ENCODE data around the gene NEUROD2.

NEUROD2 gene

DNA sequence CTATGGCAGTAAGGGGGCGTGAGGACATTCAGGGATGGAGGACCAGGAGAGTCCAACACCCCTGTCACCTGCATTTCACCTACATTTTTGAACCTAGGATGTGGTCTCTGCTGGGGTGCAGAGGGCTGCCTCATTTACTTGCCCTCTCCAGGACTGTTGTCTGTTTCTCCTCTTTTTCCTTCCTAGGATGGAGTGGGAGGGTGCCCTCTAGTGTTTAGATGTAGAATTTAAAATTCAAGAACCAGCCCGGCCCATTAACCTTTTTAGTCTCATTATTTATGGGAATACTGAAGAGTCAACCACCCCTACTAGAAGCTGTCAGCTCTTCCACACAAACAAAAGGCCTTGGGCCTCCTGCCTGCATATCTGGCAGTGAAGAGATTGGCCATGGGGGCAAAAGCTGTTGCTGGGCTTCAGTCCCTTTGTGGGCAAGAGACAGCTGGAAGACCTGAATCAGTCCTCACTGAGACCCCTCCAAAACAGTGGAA is 26.7 kb upstream of the NEUROD2 start:
- no peak for DNase-seq

DNA sequence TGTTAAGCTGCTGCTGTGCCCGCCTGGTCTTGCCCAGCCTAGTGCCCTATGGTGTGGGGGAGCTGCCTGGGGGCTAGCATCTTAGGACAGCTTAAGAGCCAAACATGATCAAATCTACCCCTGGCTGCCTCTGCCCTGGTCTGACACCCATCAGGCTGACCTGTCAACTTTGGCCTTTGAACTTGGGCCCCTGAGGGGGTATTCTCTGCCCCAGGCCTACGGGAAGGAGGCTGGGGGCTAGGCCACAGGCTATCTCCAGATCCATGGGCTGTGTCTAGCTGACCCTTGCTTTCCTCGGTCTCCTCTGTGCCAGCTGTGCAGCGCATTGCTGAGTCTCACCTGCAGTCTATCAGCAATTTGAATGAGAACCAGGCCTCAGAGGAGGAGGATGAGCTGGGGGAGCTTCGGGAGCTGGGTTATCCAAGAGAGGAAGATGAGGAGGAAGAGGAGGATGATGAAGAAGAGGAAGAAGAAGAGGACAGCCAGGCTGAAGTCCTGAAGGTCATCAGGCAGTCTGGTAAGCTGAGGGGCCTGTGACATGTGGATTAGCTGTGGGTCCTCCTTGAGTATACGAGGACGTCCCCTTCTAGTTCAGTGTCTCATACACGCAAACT is 26.0 kb upstream of the NEUROD2 start:
- no peak for DNase-seq

DNA sequence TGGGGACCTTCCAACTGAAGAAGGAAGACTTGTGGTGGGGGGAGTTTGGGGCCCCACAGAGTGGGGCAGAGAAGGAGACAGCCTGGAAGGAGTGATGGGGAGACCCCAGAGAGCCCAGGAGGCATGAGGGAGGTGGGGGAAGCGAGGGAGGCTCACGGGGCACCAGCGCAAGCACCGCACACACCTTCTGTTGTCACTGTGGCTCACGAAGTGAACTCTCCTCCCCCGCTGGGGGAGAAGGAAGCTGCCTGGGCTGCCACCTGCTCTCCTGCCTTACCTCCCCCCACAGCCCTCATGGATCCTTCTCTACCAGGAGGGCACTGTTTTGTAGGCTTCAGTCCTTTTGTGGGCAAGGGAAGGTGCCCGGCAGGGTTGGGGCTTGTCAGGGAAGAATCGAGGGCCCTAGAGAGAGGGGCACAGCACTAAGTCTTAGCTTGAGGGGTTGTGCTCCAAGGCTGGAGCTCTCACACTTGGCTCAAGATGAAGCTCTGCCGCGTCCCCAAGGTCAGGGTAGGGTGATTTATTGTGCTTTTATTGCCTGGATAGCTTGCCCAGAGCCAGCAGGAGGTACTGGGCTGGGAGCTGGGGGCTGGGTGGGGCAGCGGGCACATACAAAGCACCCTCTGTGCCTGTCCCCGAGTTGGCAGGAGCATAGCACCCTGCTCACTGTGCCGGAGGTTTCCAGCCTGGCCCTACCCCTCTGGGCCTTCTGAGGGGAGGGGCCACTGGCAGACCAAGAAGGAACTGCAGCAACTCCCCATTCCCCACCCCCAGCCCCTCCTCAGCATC is 24.6 kb upstream of the NEUROD2 start:
- no peak for DNase-seq

DNA sequence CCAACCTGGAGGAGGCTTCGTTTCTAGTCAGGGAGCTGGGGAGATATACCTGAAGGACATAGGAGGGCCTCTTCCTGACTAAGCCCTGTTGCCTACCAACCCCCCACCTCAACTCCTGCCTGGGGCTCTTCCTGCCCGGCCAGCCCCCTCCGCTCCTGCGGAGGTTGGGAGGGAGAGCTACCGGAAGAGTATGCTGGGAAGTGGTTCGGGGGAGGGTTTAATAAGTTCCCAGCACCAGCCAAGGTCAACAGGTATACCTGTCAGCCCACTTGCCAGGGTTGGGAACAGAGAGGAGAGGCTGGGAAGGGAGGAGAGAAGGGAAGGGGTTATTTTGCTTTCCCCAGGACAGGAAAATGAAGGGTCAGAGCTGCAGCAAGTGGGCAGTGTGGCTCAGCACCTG is 23.7 kb upstream of the NEUROD2 start:
- DNase-seq, result no peak

DNA sequence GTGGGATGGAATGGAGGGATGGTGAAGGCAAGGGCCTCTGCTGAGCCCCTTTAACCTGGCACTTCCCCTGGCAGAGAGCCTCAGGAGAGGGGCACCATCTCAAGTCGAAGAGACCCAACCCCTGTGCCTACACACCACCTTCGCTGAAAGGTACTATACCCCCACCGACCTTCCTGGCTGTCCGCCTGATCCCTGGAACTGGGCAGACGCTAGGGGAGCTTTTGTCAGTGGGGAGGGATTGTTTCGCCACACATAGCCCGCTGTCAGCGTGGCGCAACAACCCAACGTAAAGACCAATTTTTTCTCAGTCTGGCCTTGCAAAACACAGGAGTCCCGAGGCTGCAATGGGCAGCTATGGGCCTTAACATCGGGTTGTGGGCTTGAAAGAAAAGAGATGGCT is 22.2 kb upstream of the NEUROD2 start:
- no peak for DNase-seq

DNA sequence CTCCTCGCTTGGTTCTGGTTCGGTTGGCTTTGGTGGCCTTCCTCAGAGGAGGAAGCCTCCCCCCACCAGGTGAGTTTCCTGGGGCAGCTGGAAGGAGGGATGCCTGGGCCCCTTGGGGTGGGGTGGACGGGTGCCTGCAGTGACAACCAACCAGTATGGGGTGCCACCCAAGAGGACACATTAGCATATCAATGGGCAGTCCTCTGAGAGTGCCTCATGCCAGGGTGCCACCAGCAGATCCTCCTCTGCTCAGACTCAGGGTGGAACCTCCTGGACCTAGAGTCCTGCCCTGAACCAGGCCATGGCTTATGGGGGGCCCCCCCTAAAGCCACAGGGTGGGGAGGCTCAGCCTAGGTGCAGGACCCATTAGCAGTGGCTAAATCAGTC is 21.8 kb upstream of the NEUROD2 start:
- DNase-seq, result no peak

DNA sequence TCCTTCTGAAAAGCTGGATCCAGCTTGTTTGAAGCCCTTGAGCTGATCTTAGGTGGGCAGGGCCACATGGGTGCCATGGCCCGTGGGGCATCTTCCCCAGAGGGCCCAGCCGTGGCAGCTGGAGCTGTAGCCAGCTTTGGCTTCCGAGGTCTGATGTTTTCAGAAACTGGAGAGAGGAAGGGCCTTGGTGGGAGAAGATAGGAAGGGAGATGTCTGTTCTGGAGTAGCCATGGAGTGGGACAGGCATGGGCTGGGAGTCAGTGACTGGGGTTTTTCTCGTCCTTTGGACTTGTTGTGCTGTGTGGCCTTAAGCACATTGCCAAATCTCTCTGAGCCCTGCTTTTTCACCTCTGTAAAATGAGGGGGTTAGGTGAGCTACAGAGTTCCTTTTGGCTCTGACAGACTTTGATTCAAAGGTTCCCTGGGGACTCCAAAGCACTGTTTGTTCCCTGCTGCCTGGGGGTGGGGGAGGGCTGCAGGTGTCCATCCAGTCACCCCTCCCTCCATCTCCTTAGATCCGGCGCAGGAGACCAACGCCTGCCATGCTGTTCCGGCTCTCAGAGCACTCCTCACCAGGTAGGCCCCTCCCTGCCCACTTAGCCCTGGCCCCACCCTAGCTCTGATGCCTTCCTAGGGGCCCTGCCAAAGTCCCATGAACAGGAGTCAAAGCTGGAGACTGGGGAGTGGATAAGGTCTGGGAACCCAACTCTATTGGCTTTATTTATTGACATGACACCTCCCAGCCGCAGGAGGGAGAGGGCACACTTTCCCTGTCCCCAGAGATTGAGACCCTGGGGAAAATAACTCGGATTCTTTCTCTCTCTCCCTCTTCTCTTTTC is 21.2 kb upstream of the NEUROD2 start:
- DNase-seq, result no peak

DNA sequence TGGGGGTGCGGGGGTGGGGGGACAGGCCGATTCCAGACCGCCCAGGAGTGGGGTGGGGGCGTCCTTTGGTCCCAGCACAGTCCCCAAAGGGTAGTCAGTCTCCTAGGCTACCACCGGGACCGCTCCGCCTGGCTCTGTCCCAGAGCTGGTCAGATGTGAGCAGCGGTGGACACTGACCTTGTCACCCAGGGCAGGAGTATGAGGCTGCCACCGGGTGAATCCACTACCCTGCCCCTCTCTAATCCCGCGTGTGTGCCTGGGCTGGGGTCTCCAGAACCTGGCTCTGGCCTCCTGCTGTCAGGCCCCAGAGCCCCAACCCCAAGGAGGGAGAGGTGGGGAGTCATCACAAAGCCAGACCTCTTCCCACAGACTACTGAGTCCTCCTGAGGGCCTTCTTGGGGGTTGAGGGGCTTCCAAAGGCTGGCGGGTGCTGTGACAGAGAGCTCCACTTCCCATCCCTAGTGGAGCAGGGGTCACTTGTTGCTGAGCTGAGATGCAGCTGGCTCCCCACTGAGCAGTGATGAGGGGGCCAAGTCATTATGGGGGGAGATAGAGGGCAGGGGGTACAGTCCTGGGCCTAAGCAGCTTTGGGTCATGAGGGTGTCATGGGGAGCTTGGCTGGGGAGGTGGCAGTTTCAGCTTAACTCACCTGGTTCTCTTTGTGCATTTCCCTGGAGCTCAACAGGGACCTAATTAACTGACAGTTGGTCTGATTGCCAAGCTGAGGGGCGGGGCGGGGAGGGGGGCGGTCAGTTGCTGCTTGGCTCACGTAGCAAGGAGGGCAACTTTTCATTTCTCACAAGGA is 20.2 kb upstream of the NEUROD2 start:
- no peak for DNase-seq

DNA sequence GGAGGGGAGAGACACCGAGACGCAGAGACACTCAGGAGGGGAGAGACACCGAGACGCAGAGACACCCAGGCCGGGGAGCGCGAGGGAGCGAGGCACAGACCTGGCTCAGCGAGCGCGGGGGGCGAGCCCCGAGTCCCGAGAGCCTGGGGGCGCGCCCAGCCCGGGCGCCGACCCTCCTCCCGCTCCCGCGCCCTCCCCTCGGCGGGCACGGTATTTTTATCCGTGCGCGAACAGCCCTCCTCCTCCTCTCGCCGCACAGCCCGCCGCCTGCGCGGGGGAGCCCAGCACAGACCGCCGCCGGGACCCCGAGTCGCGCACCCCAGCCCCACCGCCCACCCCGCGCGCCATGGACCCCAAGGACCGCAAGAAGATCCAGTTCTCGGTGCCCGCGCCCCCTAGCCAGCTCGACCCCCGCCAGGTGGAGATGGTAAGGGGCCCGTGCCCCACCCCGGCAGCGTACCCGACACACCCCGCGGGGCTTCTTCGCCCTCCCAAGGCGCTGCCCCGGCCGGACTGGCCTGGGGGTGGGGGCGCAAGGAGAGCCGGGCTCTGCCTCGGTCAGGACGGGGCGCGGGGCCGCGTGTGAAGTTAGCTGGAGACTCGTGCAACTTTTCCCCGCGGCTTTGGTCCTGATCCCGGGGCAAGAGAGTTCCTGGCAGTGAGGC is 19.5 kb upstream of the NEUROD2 start:
- no peak for DNase-seq

DNA sequence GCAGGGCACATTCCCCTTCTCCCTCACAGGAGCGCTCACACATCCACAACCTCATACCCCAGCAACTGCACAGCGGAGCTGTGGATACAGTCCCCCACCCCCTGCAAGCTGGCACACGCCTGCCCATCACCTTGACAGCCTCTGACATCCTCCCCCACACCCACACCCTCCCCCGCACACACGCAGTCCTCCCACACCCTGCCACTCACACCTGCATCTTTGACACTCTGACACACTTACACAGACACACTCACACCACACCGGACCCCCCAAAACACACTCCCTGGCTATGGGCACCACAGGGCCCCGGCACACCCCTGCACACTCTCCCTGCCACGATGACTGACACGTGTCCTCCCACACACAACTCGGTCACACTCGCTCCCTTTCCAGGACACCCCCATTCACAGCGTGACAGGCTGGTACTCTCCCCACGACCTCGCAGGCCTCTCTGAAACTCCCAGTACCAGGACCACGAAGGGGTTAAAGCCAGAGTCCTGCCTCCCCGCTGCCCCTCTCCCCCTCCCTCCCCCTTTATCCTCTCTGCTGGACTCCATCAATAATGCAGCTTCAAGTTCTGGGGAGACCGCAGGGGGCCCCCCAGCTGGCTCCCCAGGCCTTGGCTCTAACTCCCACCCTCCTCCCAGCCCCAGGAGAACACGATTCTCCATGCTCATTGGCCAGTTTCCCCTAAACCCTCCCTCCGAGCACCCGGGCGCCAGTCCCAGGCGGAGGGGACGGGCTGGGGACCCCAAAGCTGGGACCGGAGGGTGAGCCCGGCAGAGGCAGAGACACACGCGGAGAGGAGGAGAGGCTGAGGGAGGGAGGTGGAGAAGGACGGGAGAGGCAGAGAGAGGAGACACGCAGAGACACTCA is 18.7 kb upstream of the NEUROD2 start, which contains the start of gene PPP1R1B:
PPP1R1B (plus strand) TSS at position 782 of the 876 bp plus-strand sequence. CDS start 441 bp downstream, outside the sequence.
- DNase-seq, result no peak

DNA sequence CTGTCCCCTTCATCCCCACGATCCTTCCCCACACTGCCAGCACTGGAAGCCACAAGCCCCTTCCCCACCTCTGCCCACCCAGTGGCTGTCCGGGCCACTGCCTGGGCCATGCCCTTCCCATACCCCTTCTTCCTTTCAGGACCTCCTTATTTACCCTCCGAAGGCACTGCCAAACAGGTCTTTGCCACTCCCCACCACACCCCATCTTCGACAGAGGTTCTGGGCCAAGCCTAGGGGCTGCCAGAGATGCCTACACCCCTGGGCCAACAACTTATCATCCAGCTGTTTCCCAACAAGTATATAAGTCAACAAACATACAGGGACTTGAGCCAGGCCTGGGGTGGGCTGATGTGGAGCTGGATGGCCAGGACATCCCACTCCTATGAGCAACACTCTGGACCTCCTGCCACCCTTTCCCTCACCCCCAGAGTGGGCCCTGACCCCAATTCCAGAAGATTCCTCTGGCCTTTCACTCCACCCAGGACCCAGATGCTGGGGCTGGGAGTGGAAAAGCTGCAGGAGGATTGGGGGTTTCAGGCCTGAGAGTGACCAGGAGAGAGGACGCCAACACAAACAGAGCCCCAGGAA is 17.6 kb upstream of the NEUROD2 start:
- DNase-seq, result no peak

DNA sequence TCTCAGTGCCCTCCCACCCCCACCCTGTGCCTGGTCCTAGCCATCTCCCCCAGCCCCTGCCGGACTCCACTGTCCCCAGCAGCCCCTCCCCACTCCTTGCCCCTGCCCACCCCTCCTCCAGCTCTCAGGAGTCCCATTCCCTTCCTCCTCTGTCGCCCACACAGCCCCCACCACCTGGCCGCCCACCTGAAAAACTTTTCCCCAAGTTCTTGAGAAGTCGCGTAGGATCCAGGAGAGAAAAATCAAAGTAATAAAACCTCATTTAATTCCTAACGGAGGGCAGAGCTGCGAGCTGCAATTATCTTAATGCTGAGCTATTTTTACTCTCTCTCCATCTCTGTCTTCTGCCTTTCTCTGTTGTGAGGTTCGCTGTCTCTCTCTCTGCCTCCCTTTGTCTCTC is 16.6 kb upstream of the NEUROD2 start:
- DNase-seq, result no peak

DNA sequence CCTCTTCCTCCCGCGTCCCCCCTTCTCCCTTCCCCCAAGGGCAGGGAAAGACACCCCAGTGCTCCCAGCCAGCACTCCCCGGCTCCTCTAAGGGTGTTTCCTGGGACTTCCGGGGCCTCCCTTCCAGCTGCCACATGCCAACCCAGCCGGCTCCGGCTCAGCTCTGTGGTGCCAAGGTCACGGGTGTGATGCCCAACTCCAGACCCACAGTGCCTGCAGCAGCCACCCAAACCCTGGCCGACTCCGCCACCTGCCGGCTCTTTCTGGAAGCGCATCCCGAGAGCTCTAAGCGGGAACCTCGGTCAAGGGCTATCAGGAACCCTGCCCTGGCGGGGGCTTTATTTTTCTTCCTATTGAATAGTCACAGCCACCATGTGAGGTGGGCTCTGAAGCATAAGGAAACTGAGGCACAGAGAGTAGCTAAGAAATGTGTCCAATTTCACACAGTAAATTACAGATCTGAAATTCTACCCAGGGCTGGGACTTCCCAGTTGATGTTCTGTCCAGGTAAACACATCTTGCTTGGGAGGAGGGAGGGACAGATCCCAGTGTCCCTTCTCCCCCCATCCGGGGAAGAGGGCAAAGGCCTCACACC is 15.7 kb upstream of the NEUROD2 start:
- DNase-seq, result peak; percentile 97

DNA sequence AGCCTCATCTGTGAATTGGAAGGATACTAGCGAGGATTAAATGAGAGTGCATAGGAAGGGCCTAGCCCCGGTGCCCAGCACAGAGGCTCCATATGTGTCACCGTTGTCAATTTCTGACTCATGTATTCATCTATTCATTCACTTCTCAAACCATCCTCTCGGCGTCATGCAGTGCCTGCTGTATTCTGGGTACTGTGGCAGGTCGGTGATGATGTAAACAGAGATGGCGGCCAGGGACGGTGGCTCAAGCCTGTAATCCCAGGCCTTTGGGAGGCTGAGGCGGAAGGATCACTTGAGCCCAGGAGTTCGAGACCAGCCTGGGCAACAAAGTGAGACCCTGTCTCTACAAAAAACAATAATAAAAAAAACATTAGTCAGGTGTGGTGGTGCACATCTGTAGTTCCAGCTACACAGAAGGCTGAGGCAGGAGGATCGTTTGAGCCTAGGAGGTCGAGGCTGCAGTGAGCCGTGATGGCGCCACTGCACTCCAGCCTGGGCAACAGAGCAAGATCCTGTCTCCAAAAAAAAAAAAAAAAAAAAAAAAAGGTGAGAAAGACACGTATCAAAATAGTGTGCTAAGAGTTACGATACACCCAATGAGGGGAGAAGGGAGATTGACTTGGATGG is 14.8 kb upstream of the NEUROD2 start:
- peak; percentile 65 for DNase-seq

DNA sequence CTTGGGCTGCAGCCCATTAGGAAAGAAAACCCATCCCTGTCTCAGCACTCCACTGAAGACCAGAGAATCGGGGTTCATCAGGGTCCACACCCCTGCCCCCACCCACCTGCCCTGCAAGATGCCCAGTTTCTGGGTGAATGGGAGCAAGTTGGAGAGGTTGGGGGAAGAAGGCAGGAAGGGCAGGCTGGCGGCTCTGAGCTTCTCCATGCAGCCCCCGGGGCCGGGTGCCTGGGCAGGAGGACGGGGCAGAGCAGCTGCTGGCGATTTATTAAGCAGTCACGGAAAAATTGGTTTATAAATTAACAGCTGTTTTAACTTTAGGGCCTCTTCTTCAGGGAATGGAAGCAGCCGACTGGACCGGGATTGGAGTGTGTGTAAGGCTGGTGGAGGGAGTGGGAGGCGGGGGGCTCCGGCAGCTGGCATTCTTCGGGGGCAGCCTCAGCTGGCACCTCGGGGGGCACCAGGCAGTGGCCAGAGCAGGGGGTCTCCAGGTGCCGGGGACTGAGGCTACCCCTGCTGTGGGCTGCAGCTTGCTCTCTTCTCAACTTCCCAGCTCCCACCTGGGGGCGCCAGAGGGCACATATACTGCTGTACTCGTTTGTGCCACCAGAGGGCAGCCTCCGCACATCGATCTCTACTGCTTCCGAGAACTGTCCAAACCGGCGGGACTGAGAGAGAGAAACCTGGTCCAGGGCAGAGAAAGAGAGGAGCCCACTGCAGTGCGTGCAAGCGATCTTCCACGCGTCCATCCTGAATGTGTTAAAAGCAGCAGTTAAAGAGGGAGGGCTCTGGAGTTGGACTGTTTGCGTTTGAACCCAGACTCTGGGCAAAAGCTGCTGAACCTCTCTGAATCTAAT is 14.0 kb upstream of the NEUROD2 start:
- peak; percentile 95 for DNase-seq

DNA sequence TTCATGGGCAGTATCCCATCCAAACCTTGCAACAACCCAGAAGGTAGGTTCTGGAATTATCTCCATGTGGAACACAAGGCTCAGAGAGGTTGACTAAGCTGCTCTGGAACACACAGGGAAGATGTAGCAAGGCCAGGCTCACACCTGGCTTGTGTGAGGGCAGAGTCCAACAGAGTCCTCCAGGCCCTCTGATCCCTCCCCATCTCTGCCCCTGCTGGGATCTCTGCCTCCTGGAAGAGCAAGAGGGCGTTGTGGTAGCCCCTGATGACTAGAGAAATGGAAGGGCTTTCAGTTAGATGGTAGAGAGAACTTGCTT is 12.0 kb upstream of the NEUROD2 start:
- no peak for DNase-seq

DNA sequence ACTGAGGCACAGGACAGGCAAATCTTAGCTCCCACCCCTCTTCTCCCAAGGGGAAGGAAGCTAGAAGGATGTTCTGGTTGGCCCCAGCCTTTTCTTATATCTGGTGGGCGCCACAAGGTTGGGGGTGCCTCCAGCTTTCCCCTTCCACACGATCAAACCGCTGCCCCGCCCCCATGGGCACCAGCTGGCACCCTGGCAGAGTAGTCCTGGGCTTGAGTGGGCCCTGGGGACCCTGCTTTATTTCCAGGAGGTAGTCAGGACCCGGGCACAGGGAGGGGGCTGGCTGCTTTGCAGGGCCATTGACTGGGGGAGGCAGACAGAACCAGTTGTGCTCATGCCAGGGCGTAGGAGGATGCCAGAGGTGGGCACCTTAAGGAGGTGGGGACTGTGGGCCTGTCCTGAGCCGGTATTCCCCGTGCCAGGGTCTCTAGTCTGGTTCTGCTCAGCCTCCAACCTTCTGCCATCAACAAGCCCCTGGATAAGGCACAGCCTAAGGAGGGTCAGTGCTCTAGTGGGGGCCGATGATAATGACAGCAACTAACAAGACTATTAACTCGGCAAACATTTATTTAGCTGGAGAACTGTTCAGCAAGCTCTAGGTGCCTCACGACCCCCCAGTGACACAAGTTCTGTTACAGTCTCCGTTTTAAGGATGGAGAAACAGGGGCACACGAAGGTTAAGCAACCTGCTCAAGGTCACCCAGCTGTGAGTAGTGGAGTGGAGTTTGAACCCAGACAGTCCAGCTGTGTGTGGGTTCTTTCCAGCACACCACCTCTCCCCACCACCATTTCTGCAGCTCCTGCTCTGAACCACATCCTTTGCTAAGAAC is 11.5 kb upstream of the NEUROD2 start:
- DNase-seq, result no peak
